Esophagus muscularis mucosa (tissue), 3 donors: ENCODE measurements around the gene MSS51.

Experiments
- CTCF ChIP-seq, 3 experiments: fragments of 200-600 bp in 2 of 3; fragments of 450-650 bp in 1 of 3; sonication (generic) in 2 of 3; IDR thresholded peaks; one replicate each; pipeline ENCODE4 v1.5.1; 2017 to 2019; ENCODE audit warnings: antibody characterized with exemption in 3 of 3, mild to moderate bottlenecking in 2 of 3, moderate library complexity in 1 of 3
- POLR2A ChIP-seq: fragments of 450-650 bp; IDR thresholded peaks from one replicate; pipeline ENCODE4 v1.6.1; 2017; ENCODE audit warnings: antibody characterized with exemption, moderate library complexity, mild to moderate bottlenecking, low read depth
- POLR2AphosphoS5 ChIP-seq, 2 donors: sonication (generic); formaldehyde crosslinking; IDR thresholded peaks; one replicate each; pipeline ENCODE4 v1.6.1; 2017; ENCODE audit warnings: antibody characterized with exemption in 2 of 2

DNA sequence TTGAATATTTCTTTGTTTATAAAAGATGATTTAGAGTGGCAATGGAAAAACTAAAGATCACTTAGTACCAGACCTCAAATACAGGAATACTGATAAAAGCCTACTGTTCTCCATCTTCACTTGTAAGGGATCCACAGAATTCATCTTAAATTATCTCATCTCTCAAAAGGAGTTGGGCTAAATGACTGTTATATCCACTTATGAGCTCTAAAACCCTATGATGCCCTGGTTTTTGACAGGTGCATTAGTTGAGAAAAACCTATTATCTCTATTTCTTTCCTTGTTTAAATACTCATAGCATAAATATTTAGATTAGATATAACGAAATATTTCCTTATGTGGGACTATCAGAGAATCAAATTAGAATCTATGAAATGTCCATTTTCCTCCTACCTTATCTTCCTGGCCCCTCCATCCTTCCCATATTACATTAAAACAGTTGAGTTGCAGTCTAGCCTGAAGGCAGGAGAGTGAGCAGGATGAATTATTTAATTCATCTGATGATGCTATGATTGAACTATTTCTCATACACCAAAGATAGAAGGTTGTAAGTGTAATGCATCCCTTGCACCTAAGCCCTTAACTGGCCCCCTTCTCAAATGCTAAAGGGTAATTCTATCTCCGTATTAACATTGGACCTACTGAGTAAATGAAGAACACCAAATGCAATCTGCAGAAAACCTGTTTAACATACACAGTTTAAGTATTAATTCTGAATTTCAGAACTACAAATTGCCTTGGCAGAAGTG is 32.8 kb upstream of the MSS51 start:
- TF ChIP-seq CTCF (IDR thresholded peaks at IDR 0.05) (no peak), POLR2A (no peak), POLR2AphosphoS5 (IDR thresholded peaks at IDR 0.05) (no peak)
